ENCODE measurements around the gene HOXD9. TPM values are rescaled to one million over a fixed set of nuclear protein-coding genes. Genes with fewer than 3 reads are reported as not detected.

Gene HOXD9
- total and polyA plus RNA-seq, 2 of the 8 experiments (the other 6 are each of a cell fraction or from before 2014, with no cell fraction given): not detected

- Histone ChIP-seq H3K18ac (ENCODE audit: extremely low read depth, low read length) (no peak within 1 kb of the TSS), H3K14ac (ENCODE audit: insufficient read length) (no peak within 1 kb of the TSS), H3K23ac (ENCODE audit: insufficient read length) (no peak within 1 kb of the TSS), H2BK20ac (ENCODE audit: low read length) (no peak within 1 kb of the TSS), H4K5ac (ENCODE audit: insufficient read length, low read depth, low read length) (no peak within 1 kb of the TSS), H3K9me3 (ENCODE audit: insufficient read depth in 2 of 2, low read depth in 1 of 2, low read length in 1 of 2) (no peaks in the 10 kb centered on the region; a peak in 1 of 4 replicates), H2BK12ac (ENCODE audit: low read depth, low read length) (0 out of 2 replicates have a peak within 1 kb of the TSS, but pooled peaks have one; percentile 53), H3K79me1 (ENCODE audit: low read depth, low read length) (no peaks in the 10 kb centered on the region), H3K27ac (ENCODE audit: low read depth, low read length) (no peak within 1 kb of the TSS), H2BK5ac (ENCODE audit: low read depth, low read length) (no peak within 1 kb of the TSS), H3K56ac (replicated peaks; ENCODE audit: insufficient read length, low read depth, low read length) (no peak within 1 kb of the TSS), H3K4ac (replicated peaks; ENCODE audit: insufficient read length, low read depth, low read length) (no peak within 1 kb of the TSS), H2AFZ (ENCODE audit: low read length) (no peak within 1 kb of the TSS), H3K27me3 (replicated peaks in 1 of 4; ENCODE audit: control insufficient read depth in 3 of 4, extremely low read depth in 1 of 4, insufficient read depth in 3 of 4, low read length in 3 of 4) (peaks cover 94 to 100% (median 98%) of the 10 kb centered on the region in 4 experiments), H3K23me2 (ENCODE audit: low read depth, low read length) (no peaks in the 10 kb centered on the region; the same call in 1 of the 2 replicates), H2BK120ac (replicated peaks; ENCODE audit: low read depth, low read length) (no peak within 1 kb of the TSS), H3K79me2 (ENCODE audit: control insufficient read depth in 1 of 2, insufficient read depth in 2 of 2, low read length in 2 of 2) (no peaks in the 10 kb centered on the region), H4K91ac (replicated peaks; ENCODE audit: insufficient read length, low read length) (no peak within 1 kb of the TSS), H2BK15ac (ENCODE audit: low read length) (no peak within 1 kb of the TSS), H3K9ac (replicated peaks in 1 of 4; ENCODE audit: extremely low read depth in 1 of 4, low read depth in 3 of 4, low read length in 3 of 4) (no peak within 1 kb of the TSS), H2AK5ac (ENCODE audit: low read depth, low read length) (peak within 1 kb of the TSS; percentile 17; the same call in 1 of the 2 replicates), H3K4me2 (ENCODE audit: insufficient read depth in 1 of 2, low read depth in 2 of 2, low read length in 2 of 2) (peak within 1 kb of the TSS; percentile 57 to 70), H3K4me1 (replicated peaks in 1 of 4; ENCODE audit: control insufficient read depth in 3 of 4, insufficient read depth in 4 of 4, low read length in 3 of 4) (peaks cover 0 to 11% (median 5%) of the 10 kb centered on the region in 4 experiments; a peak in 6 of 7 replicates), H4K20me1 (replicated peaks in 1 of 2; ENCODE audit: control insufficient read depth in 1 of 2, insufficient read depth in 2 of 2, low read length in 2 of 2) (peaks cover 18 to 31% of the 10 kb centered on the region in 2 experiments), H3K4me3 (ENCODE audit: extremely low read depth in 1 of 4, insufficient read depth in 2 of 4, low read depth in 3 of 4, low read length in 4 of 4) (peak within 1 kb of the TSS in 2 of 4 experiments; percentile 11 to 24; a peak in 3 of 8 replicates), H3K36me3 (ENCODE audit: control insufficient read depth in 2 of 4, insufficient read depth in 4 of 4, low read length in 3 of 4) (peaks cover 0 to 20% (median 0%) of the 10 kb centered on the region in 4 experiments; a peak in 1 of 8 replicates), H4K8ac (ENCODE audit: extremely low read depth, insufficient read depth, low read length) (no peak within 1 kb of the TSS; the same call in none of the 2 replicates)
- ChIA-PET POLR2A (ENCODE audit: partially characterized antibody) (no interaction called here), CTCF (ENCODE audit: partially characterized antibody) (interaction anchor here (0.9 to 6.2 kb wide), 14 partner anchors 8 to 1019 kb away, joined by 3 to 72 read pairs (median 20); partner anchors contain the start of gene HOXD10)
- no peak for FAIRE-seq
- 3% methylated on average over 47 of the region's 64 CpGs; no CpG with 5 or more reads in 1 of the 2 experiments for WGBS, 2 experiments (ENCODE audit: extremely low coverage in 1 of 2, insufficient coverage in 1 of 2, insufficient read length in 1 of 2, insufficient replicate concordance in 2 of 2, low coverage in 1 of 2, low lambda C conversion rate in 2 of 2, missing lambda C conversion rate in 1 of 2)
- DNase-seq (ENCODE audit: low read depth in 1 of 2, low spot score in 2 of 2): peak in 1 of 2 experiments; percentile 69
- TF ChIP-seq SP2 (IDR thresholded peaks at IDR 0.05; ENCODE audit: low read length) (no peak), KDM5A (IDR thresholded peaks at IDR 0.05; ENCODE audit: low read length) (no peak), JUN (IDR thresholded peaks at IDR 0.05; ENCODE audit: low read depth, low read length) (no peak), RFX5 (IDR thresholded peaks at IDR 0.05; ENCODE audit: borderline replicate concordance, low read depth, low read length) (no peak), GABPA (IDR thresholded peaks at IDR 0.05; ENCODE audit: borderline replicate concordance, insufficient read depth, low read length) (no peak; the same call in 1 of the 2 replicates), SRF (IDR thresholded peaks at IDR 0.05; ENCODE audit: low read depth, low read length) (no peak)
Observed at GRCh38 chr2:176128982-176129796, 6.7 kb downstream of the HOXD9 start, which contains the start of gene HOXD8. TSS of gene HOXD8 (plus strand) at chr2:176129705. CDS start at chr2:176130367, 662 bp downstream.
